GM12878 (cell line): ENCODE measurements around the gene SKOR2. TPM values are rescaled to one million over a fixed set of nuclear protein-coding genes. Genes with fewer than 3 reads are reported as not detected.

Source experiments
- ATF2 ChIP-seq: IDR thresholded peaks from 2 replicates; pipeline ENCODE4 v1.6.1; 2012; ENCODE audit warnings: low read length, inconsistent platforms
- FOS ChIP-seq: IDR thresholded peaks from 3 replicates; pipeline ENCODE4 v1.6.1; 2011; ENCODE audit warnings: borderline replicate concordance; ENCODE audit not compliant: insufficient read length; ENCODE audit errors: extremely low read depth
- IKZF1 ChIP-seq: fragments of 450-650 bp; conservative IDR thresholded peaks from 2 replicates; pipeline ENCODE4 v1.6.1; 2017; ENCODE audit warnings: antibody characterized with exemption, mild to moderate bottlenecking
- RUNX3 ChIP-seq: IDR thresholded peaks from 2 replicates; pipeline ENCODE4 v1.6.1; 2012; ENCODE audit warnings: low read length, inconsistent platforms
- TCF3 ChIP-seq: IDR thresholded peaks from 2 replicates; pipeline ENCODE4 v1.6.1; 2012; ENCODE audit warnings: low read depth, mild to moderate bottlenecking, low read length, borderline replicate concordance; ENCODE audit not compliant: insufficient read depth
- USF2 ChIP-seq: IDR thresholded peaks from 2 replicates; pipeline ENCODE4 v1.6.1; 2011; ENCODE audit warnings: low read depth, low read length, improper control_type of control experiment, borderline replicate concordance
- ZBED1 ChIP-seq: IDR thresholded peaks from 2 replicates; pipeline ENCODE4 v1.6.1; 2016; ENCODE audit warnings: borderline replicate concordance
- ZNF592 ChIP-seq: fragments of 450-650 bp; IDR thresholded peaks from 2 replicates; pipeline ENCODE4 v1.6.1; 2017; ENCODE audit warnings: mild to moderate bottlenecking, moderate library complexity
- polyA plus RNA-seq, 11 experiments: library from polyadenylated mRNA; depleted of rRNA in 4 of 11; unstranded in 6 of 11; stranded (reverse) in 5 of 11; fragments of >200 nt; fragmentation: Nextera tagmentation in 4 of 11; fragmentation: Illumina TruSeq in 1 of 11; extraction: Ambion mirVana in 4 of 11; extraction: Trizol in 1 of 11; gene quantifications; 1 replicate in 1 of 11; 2 replicates in 10 of 11; pipeline versions ENCODE4 v1.2.1 to v1.2.3, GENCODE V29; 2011 to 2016; ENCODE audit warnings: inconsistent platforms in 2 of 11, missing spikeins in 2 of 11, low read depth in 1 of 11
- total RNA-seq, 4 experiments: library from RNA; depleted of rRNA in 3 of 4; stranded (reverse); fragments of >200 nt in 3 of 4; fragmentation: Illumina TruSeq in 1 of 4; extraction: Trizol in 1 of 4; gene quantifications; 2 replicates each; pipeline versions ENCODE4 v1.2.1 to v1.2.3, GENCODE V29; 2013 to 2021

SKOR2 gene
- total and polyA plus RNA-seq, 10 of the 15 experiments (the other 5 are each of a cell fraction or from before 2014, with no cell fraction given) = not detected

- TF ChIP-seq IKZF1 (no peak), TCF3 (no peak), ATF2 (no peak), RUNX3 (no peak), USF2 (no peak), ZNF592 (no peak), FOS (no peak), ZBED1 (no peak)
These were observed 28.7 kb upstream of the SKOR2 start (continued) for GRCh38 chr18:47280121-47280520.
